GM12878 (cell line): ENCODE measurements around the gene DNASE1L3. TPM values are rescaled to one million over a fixed set of nuclear protein-coding genes. Genes with fewer than 3 reads are reported as not detected.

Experiments used
- ATAC-seq: fragments of 200-7000 bp; cut with Tn5 transposase; 3 replicates; pipeline ENCODE4 v1.9.1; 2020; ENCODE audit warnings: mild to moderate bottlenecking, moderate library complexity
- BruUV-seq: library from RNA; stranded (reverse); fragments of 400-500 nt; replicated peaks from 2 replicates; lab custom pipeline; 2021; lab: Mats Ljungman, UMichigan
- CTCF ChIA-PET: fragments of 300-600 bp; sonication (Branson Sonifier 250); formaldehyde crosslinking; extraction: SDS; loops from one replicate; lab custom pipeline; 2021; ENCODE audit warnings: inconsistent platforms; lab: Yijun Ruan, JAX
- POLR2A ChIA-PET: fragments of 350-600 bp; formaldehyde crosslinking; extraction: SDS; loops from one replicate; lab custom pipeline; 2021; ENCODE audit warnings: inconsistent platforms; lab: Charles Lee
- RAD21 ChIA-PET: fragments of 300-600 bp; sonication (Branson Sonifier 250); formaldehyde crosslinking; loops from one replicate; lab custom pipeline; 2023; ENCODE audit warnings: antibody characterized with exemption; ENCODE audit not compliant: unreplicated experiment; lab: Charles Lee
- SMC1A ChIA-PET: fragments of 300-600 bp; sonication (Branson Sonifier 250); formaldehyde crosslinking; loops from one replicate; lab custom pipeline; 2023; ENCODE audit not compliant: unreplicated experiment, uncharacterized antibody; lab: Charles Lee
- DNase-seq: peaks from one replicate; pipeline ENCODE4 v3.0.0-alpha.2; 2011; ENCODE audit warnings: low read depth, low spot score
- FAIRE-seq: peaks from 3 replicates; lab custom pipeline; 2011; peaks lifted over from hg19 to GRCh38; lab: Jason Lieb, UNC
- H2AFZ ChIP-seq: 2 replicates; pipeline ENCODE4 v1.6.0; 2011; ENCODE audit warnings: low read depth, low read length, control low read depth; ENCODE audit not compliant: control insufficient read depth
- H3K27ac ChIP-seq: 2 replicates; pipeline ENCODE4 v1.5.1; 2011; ENCODE audit warnings: control low read depth; ENCODE audit not compliant: control insufficient read depth, insufficient read depth
- H3K27me3 ChIP-seq, 2 experiments: replicated peaks in 1 of 2; 2 replicates each; pipeline versions ENCODE4 v1.6.0 to v1.6.1; 2011; ENCODE audit warnings: low read length in 1 of 2; ENCODE audit not compliant: control insufficient read depth in 2 of 2, insufficient read depth in 2 of 2
- H3K36me3 ChIP-seq, 2 experiments: 2 replicates each; pipeline ENCODE4 v1.5.1; 2011; ENCODE audit warnings: low read length in 1 of 2; ENCODE audit not compliant: control insufficient read depth in 2 of 2, insufficient read depth in 2 of 2
- H3K4me1 ChIP-seq: 2 replicates; pipeline ENCODE4 v1.6.1; 2011; ENCODE audit warnings: mild to moderate bottlenecking, low read length, moderate library complexity, mixed read lengths; ENCODE audit not compliant: control insufficient read depth, insufficient read depth
- H3K4me2 ChIP-seq: 2 replicates; pipeline ENCODE4 v1.6.0; 2011; ENCODE audit warnings: control low read depth; ENCODE audit not compliant: control insufficient read depth, insufficient read depth
- H3K4me3 ChIP-seq: fragments of 200-600 bp; sonication (generic); 2 replicates; pipeline ENCODE4 v1.5.1; 2016
- H3K79me2 ChIP-seq: 2 replicates; pipeline ENCODE4 v1.6.0; 2011; ENCODE audit warnings: low read length; ENCODE audit not compliant: control insufficient read depth, insufficient read depth
- H3K9ac ChIP-seq: 2 replicates; pipeline ENCODE4 v1.8.0; 2011; ENCODE audit warnings: low read length, control low read depth, mixed read lengths; ENCODE audit not compliant: control insufficient read depth, insufficient read depth
- H3K9me3 ChIP-seq: replicated peaks from 3 replicates; pipeline ENCODE4 v1.5.1; 2011; ENCODE audit warnings: mild to moderate bottlenecking, low read length; ENCODE audit not compliant: control insufficient read depth, insufficient read depth
- H4K20me1 ChIP-seq: 2 replicates; pipeline ENCODE4 v1.6.0; 2011; ENCODE audit not compliant: control insufficient read depth, insufficient read depth
- ATF3 ChIP-seq: IDR thresholded peaks from 2 replicates; pipeline ENCODE4 v1.6.1; 2011; ENCODE audit warnings: low read depth, mild to moderate bottlenecking, low read length, moderate library complexity, borderline replicate concordance; ENCODE audit errors: extremely low read depth
- CBFB ChIP-seq: IDR thresholded peaks from 2 replicates; pipeline ENCODE4 v1.6.1; 2016; ENCODE audit warnings: antibody characterized with exemption, low read depth
- CHD1 ChIP-seq: IDR thresholded peaks from 2 replicates; pipeline ENCODE4 v1.6.1; 2012; ENCODE audit warnings: low read depth, low read length, improper control_type of control experiment
- ELK1 ChIP-seq: IDR thresholded peaks from 2 replicates; pipeline ENCODE4 v1.6.1; 2012; ENCODE audit warnings: low read depth, low read length, improper control_type of control experiment
- FOS ChIP-seq: IDR thresholded peaks from 3 replicates; pipeline ENCODE4 v1.6.1; 2011; ENCODE audit warnings: borderline replicate concordance; ENCODE audit not compliant: insufficient read length; ENCODE audit errors: extremely low read depth
- GABPA ChIP-seq: IDR thresholded peaks from 2 replicates; pipeline ENCODE4 v1.6.1; 2014; ENCODE audit warnings: antibody characterized with exemption, low read depth, mild to moderate bottlenecking, inconsistent platforms
- HDAC6 ChIP-seq: fragments of 200-600 bp; sonication (generic); IDR thresholded peaks from one replicate; pipeline ENCODE4 v1.8.0; 2017; ENCODE audit warnings: antibody characterized with exemption; ENCODE audit not compliant: unreplicated experiment
- LARP7 ChIP-seq: fragments of 450-650 bp; IDR thresholded peaks from 2 replicates; pipeline ENCODE4 v1.6.1; 2017; ENCODE audit warnings: mild to moderate bottlenecking
- MEF2B ChIP-seq: fragments of 450-650 bp; IDR thresholded peaks from 2 replicates; pipeline ENCODE4 v1.6.1; 2018; ENCODE audit warnings: mild to moderate bottlenecking, moderate library complexity; ENCODE audit not compliant: partially characterized antibody, poor library complexity, severe bottlenecking
- MTA2 ChIP-seq: fragments of 450-650 bp; IDR thresholded peaks from 2 replicates; pipeline ENCODE4 v1.6.1; 2016; ENCODE audit warnings: low read depth, mild to moderate bottlenecking, moderate library complexity
- NFYA ChIP-seq: IDR thresholded peaks from 2 replicates; pipeline ENCODE4 v1.6.1; 2011; ENCODE audit warnings: low read depth, mild to moderate bottlenecking, low read length, improper control_type of control experiment, borderline replicate concordance
- NRF1 ChIP-seq: conservative IDR thresholded peaks from 2 replicates; pipeline ENCODE4 v1.6.1; 2011; ENCODE audit warnings: mild to moderate bottlenecking, low read depth, low read length, improper control_type of control experiment
- PAX8 ChIP-seq: fragments of 450-650 bp; IDR thresholded peaks from 2 replicates; pipeline ENCODE4 v1.6.1; 2017; ENCODE audit warnings: mild to moderate bottlenecking, moderate library complexity
- PBX3 ChIP-seq: IDR thresholded peaks from 2 replicates; pipeline ENCODE4 v1.6.1; 2011; ENCODE audit warnings: mild to moderate bottlenecking, low read depth, low read length, moderate library complexity; ENCODE audit not compliant: insufficient replicate concordance
- PKNOX1 ChIP-seq: fragments of 450-650 bp; IDR thresholded peaks from 2 replicates; pipeline ENCODE4 v1.6.1; 2016; ENCODE audit warnings: mild to moderate bottlenecking
- SP1 ChIP-seq: IDR thresholded peaks from one replicate; pipeline ENCODE4 v1.6.1; 2011; ENCODE audit warnings: low read depth, low read length
- TCF7 ChIP-seq: IDR thresholded peaks from 2 replicates; pipeline ENCODE4 v1.6.1; 2014; ENCODE audit warnings: antibody characterized with exemption, borderline replicate concordance
- ZBTB33 ChIP-seq: fragments of 450-650 bp; IDR thresholded peaks from 2 replicates; pipeline ENCODE4 v1.6.1; 2017; ENCODE audit warnings: mild to moderate bottlenecking
- WGBS: methylation state at CpG from one replicate; pipeline ENCODE4 v1.1.6; 2016; ENCODE audit warnings: low lambda C conversion rate; ENCODE audit not compliant: insufficient replicate concordance, insufficient coverage; ENCODE audit errors: missing lambda C conversion rate; 5-methylcytosine and 5-hydroxymethylcytosine counted together
- in situ Hi-C: fragments of 300-500 bp; cut with MboI; formaldehyde crosslinking; loops from 9 replicates; pipeline ENCODE4 v1.14.3; 2018; ENCODE audit warnings: mixed read lengths
- intact Hi-C: fragments of 100-400 bp; cut with micrococcal nuclease; formaldehyde crosslinking; loops from one replicate; pipeline ENCODE4 v1.14.2; 2022; ENCODE audit not compliant: unreplicated experiment
- polyA plus RNA-seq, 11 experiments: library from polyadenylated mRNA; depleted of rRNA in 4 of 11; unstranded in 6 of 11; stranded (reverse) in 5 of 11; fragments of >200 nt; fragmentation: Nextera tagmentation in 4 of 11; fragmentation: Illumina TruSeq in 1 of 11; extraction: Ambion mirVana in 4 of 11; extraction: Trizol in 1 of 11; gene quantifications; 1 replicate in 1 of 11; 2 replicates in 10 of 11; pipeline versions ENCODE4 v1.2.1 to v1.2.3, GENCODE V29; 2011 to 2016; ENCODE audit warnings: inconsistent platforms in 2 of 11, missing spikeins in 2 of 11, low read depth in 1 of 11
- total RNA-seq, 4 experiments: library from RNA; depleted of rRNA in 3 of 4; stranded (reverse); fragments of >200 nt in 3 of 4; fragmentation: Illumina TruSeq in 1 of 4; extraction: Trizol in 1 of 4; gene quantifications; 2 replicates each; pipeline versions ENCODE4 v1.2.1 to v1.2.3, GENCODE V29; 2013 to 2021

DNASE1L3 gene
- total and polyA plus RNA-seq, 10 of the 15 experiments (the other 5 are each of a cell fraction or from before 2014, with no cell fraction given), result 3.2 to 72.1 (median 6.3) TPM

GRCh38 chr3:58161435-58162398 is 49.1 kb downstream of the DNASE1L3 start:
- in situ Hi-C loops, result no loop called here
- BruUV-seq, result no TSS peak
- TF ChIP-seq HDAC6 (no peak), ELK1 (no peak), MTA2 (no peak), PAX8 (no peak), TCF7 (no peak), LARP7 (no peak), CHD1 (no peak), PBX3 (no peak), MEF2B (no peak), CBFB (no peak), GABPA (no peak), ZBTB33 (no peak), FOS (no peak), NRF1 (no peak), NFYA (no peak), ATF3 (no peak), SP1 (no peak), PKNOX1 (no peak)

More at GRCh38 chr3:58161435-58162398, 49.1 kb downstream of the DNASE1L3 start:
- no peak overlapping the region for H3K4me2 ChIP-seq
- no peak overlapping the region for H2AFZ ChIP-seq
- ChIA-PET RAD21 (no interaction called here), POLR2A (no interaction called here), CTCF (interaction anchor here (0.6 to 8.4 kb wide), 4 partner anchors 11 to 1374 kb away, joined by 3 to 78 read pairs (median 4); partner anchors contain the start of gene FLNB), SMC1A (no interaction called here)
- FAIRE-seq (no peak), DNase-seq (no peak), ATAC-seq (no peak)
- no peak overlapping the region for H3K4me3 ChIP-seq
- H3K79me2 ChIP-seq, result no peaks in the 10 kb centered on the region
- H3K4me1 ChIP-seq, result no peaks in the 10 kb centered on the region
- no peak overlapping the region for H3K27ac ChIP-seq
- peaks cover 3 to 6% of the 10 kb centered on the region in 2 experiments; a peak in 2 of 4 replicates for H3K36me3 ChIP-seq
- H4K20me1 ChIP-seq, result no peaks in the 10 kb centered on the region
- no peaks in the 10 kb centered on the region for H3K9me3 ChIP-seq
- H3K27me3 ChIP-seq, result no peaks in the 10 kb centered on the region
- WGBS, result 77% methylated on average over 11 of the region's 11 CpGs
- intact Hi-C loops, result no loop called here
- no peak overlapping the region for H3K9ac ChIP-seq
